Cardiac muscle cell (in vitro differentiated cells and primary cell): ENCODE data around the gene FAM187B. TPM values are rescaled to one million over a fixed set of nuclear protein-coding genes. Genes with fewer than 3 reads are reported as not detected.
A peak's percentile ranks its signal among the peaks of the same experiment; 100 is the strongest.

Source experiments
- DNase-seq, 2 donors: peaks; one replicate each; pipeline versions ENCODE4 v3.0.0 to v3.0.0-alpha.2; 2010 to 2017; ENCODE audit warnings: low read depth in 1 of 2, low spot score in 1 of 2
- H3K27ac ChIP-seq: fragments of 200-600 bp; sonication (generic); 2 replicates; pipeline ENCODE4 v1.5.1; 2016
- H3K27me3 ChIP-seq: fragments of 200-600 bp; sonication (generic); 2 replicates; pipeline ENCODE4 v1.6.0; 2016; ENCODE audit warnings: control low read depth
- H3K36me3 ChIP-seq: fragments of 200-600 bp; sonication (generic); 2 replicates; pipeline ENCODE4 v1.5.1; 2016; ENCODE audit warnings: control low read depth
- H3K4me1 ChIP-seq: fragments of 200-600 bp; sonication (generic); 2 replicates; pipeline ENCODE4 v1.8.1; 2017; ENCODE audit warnings: low read depth, mild to moderate bottlenecking, mixed run types
- H3K4me3 ChIP-seq: fragments of 200-600 bp; sonication (generic); 2 replicates; pipeline ENCODE4 v1.5.1; 2016; ENCODE audit warnings: mild to moderate bottlenecking
- H3K9me3 ChIP-seq: fragments of 200-600 bp; sonication (generic); 2 replicates; pipeline ENCODE4 v1.5.1; 2017; ENCODE audit warnings: low read depth, mild to moderate bottlenecking, control low read depth
- polyA plus RNA-seq: library from polyadenylated mRNA; unstranded; fragments of >200 nt; fragmentation: Nextera tagmentation; extraction: Ambion mirVana; gene quantifications from 2 replicates; pipeline ENCODE4 v1.2.1, GENCODE V29; 2016
- total RNA-seq: library from RNA; depleted of rRNA; stranded (reverse); fragments of >200 nt; gene quantifications from 2 replicates; pipeline ENCODE4 v1.2.3, GENCODE V29; 2016
- TF ChIP-seq, protein P1 (sequence below): IDR thresholded peaks from 2 replicates; pipeline ENCODE4 v1.5.1; 2012; ENCODE audit warnings: low read depth, mild to moderate bottlenecking, low read length

FAM187B gene
- total and polyA plus RNA-seq, 2 experiments from 2014 or later: not detected

DNA sequence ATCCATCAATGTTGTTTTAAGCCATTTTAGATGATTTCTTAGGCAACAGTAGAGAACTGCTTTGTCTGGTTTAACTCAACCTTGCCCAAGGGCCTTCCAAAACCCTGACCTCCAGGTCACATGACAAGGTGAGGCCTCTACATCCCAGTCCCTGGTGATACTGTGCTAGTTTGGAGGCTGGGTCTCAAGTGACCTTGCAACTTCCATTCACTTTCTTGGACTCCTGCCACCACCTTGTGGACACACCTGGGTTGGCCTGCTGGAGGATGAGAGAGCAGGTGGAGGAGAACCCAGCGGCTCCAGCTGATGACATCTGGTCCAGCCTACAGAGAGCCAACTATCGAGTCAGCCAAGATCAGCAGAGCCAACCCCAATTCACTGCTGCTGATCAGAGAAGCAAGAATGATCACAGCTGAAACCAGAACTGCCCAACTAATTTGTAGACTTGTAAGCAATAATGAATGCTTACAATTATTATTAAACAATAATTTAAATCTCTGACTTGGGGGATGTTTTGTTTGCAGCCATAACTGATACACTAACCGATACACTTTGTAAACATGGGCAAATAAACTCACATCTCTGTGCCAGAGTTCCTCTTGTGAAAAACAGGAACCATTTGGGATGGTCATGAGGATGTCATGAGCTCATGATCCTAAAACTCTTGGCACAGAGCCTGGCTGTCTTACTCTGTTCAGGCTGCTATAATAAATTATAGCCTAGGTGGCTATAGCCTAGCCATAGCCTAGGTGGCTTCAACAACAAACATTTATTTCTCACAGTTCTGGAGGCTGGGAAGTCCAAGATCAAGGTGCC is 11.5 kb downstream of the FAM187B start:
- H3K4me1 ChIP-seq: no peaks in the 10 kb centered on the region

DNA sequence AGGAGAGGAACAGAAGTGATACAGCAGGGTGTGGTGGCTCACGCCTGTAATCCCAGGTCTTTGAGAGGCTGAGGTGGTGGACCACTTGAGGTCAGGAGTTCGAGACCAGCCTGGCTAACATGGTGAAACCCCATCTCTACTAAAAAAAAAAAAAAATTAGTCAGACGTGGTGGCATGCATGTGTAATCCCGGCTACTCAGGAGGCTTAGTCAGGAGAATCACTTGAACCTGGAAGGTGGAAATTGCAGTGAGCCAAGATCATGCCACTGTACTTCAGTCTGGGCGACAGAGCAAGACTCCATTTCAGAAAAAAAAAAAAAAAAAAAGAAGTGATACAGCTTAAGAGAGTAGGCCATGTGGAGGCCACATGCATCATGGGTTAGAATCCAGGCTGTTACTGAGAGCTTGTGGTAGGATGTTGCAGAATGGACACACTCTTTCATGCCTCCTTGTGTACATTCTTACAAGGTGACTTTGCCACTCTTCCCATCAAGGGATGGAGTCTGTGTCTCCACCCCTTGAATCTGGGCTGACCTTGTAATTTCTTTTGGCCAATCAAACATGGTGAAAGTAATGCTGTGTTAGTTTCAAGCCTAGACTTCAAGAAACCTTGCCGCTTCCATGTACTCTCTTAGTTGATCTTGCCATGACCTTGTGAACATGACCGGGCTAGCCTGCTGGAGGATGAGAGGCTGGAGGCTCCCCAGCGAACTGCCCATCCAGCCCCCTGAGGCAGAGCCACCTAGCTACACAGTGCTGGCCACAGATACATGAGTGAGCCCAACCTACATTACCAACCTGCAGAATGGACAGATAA is 12.3 kb downstream of the FAM187B start:
- Histone ChIP-seq H3K27ac (no peak overlapping the region), H3K9me3 (no peaks in the 10 kb centered on the region), H3K4me1 (no peaks in the 10 kb centered on the region), H3K27me3 (no peaks in the 10 kb centered on the region), H3K36me3 (no peaks in the 10 kb centered on the region), H3K4me3 (no peak overlapping the region)
- TF ChIP-seq, protein P1, sequence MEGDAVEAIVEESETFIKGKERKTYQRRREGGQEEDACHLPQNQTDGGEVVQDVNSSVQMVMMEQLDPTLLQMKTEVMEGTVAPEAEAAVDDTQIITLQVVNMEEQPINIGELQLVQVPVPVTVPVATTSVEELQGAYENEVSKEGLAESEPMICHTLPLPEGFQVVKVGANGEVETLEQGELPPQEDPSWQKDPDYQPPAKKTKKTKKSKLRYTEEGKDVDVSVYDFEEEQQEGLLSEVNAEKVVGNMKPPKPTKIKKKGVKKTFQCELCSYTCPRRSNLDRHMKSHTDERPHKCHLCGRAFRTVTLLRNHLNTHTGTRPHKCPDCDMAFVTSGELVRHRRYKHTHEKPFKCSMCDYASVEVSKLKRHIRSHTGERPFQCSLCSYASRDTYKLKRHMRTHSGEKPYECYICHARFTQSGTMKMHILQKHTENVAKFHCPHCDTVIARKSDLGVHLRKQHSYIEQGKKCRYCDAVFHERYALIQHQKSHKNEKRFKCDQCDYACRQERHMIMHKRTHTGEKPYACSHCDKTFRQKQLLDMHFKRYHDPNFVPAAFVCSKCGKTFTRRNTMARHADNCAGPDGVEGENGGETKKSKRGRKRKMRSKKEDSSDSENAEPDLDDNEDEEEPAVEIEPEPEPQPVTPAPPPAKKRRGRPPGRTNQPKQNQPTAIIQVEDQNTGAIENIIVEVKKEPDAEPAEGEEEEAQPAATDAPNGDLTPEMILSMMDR: no peak
- DNase-seq: no peak

More for the DNA sequence above, 11.5 kb downstream of the FAM187B start:
- no peak overlapping the region for H3K27ac ChIP-seq
- no peak for DNase-seq
- H3K36me3 ChIP-seq: no peaks in the 10 kb centered on the region
- no peaks in the 10 kb centered on the region for H3K27me3 ChIP-seq
- TF ChIP-seq, protein P1: no peak
- no peaks in the 10 kb centered on the region for H3K9me3 ChIP-seq
- no peak overlapping the region for H3K4me3 ChIP-seq

DNA sequence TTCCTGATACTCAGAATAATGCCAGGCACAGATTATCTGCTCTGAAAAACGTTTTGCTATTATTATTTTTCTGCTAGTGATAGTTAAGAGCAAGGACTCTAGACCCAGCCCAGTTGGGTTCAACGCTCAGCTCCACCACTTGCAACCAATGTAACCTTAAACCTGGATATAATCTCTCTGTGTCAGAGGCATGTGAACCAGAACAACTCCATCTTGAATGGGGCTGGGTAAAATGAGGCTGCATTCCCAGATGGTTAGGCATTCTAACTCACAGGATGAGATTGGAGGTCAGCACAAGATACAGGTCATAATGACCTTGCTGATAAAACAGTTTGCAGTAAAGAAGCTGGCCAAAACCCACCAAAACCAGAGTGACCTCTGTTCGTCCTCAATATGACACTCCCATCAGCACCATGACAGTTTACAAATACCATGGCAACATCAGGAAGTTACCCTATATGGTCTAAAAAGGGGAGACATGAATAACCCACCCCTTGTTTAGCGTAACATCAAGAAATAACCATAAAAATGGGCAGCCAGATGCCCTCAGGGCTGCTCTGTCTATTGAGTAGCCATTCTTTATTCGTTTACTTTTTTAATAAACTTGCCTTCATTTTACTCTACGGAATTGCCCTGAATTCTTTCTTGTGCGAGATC is 13.6 kb downstream of the FAM187B start:
- Histone ChIP-seq H3K27me3 (no peaks in the 10 kb centered on the region), H3K4me3 (no peak overlapping the region), H3K9me3 (no peaks in the 10 kb centered on the region), H3K27ac (no peak overlapping the region), H3K36me3 (no peaks in the 10 kb centered on the region), H3K4me1 (no peaks in the 10 kb centered on the region)
- TF ChIP-seq, protein P1: no peak
- no peak for DNase-seq

DNA sequence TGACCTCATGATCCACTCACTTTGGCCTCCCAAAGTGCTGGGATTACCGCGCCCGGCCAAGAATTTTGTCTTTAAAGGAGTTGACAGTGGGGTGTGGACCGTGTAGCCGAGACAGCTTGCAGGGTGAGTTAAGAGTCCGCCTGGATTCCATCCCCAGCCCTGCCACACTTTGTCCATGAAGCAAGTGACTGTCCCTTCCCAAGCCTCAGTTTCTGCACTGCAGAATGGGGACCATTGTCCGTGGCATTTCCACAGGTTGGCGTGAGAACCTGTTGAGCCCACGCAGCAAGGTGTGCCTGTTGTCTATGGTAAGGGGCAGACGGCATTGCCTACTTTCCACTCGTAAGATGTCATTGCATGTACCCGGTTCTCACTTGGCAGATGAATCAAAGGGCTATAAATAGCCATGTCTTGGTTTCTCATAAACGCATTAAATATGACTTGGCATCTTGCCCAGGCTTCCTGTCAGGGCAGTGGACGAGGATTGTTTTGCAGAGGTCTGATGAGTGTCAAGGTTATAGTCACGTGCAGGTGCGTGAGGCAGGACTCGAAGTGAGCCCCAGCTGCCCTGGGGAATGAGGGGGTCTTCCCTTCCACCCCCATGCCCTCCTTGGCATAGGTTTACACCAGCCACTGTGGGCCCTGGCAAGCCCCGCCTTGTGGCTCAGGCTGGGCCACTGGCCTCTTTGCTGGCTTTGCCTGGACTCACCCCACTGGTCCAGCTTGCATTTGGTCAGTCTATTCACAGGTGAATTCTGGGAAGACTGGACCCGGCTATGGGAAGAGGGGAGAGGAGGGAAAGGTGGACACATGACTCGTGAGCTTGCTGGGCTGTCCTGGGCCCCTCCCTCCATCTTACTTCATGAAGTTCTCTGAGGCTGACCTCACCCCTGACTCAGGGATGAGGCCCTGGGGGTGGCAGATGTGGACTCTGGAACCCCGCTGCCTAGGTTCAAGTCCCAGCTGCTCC is 14.6 kb downstream of the FAM187B start:
- no peaks in the 10 kb centered on the region for H3K4me1 ChIP-seq
- DNase-seq: peak in 1 of 2 donors; percentile 91
- TF ChIP-seq, protein P1: no peak
- no peaks in the 10 kb centered on the region for H3K36me3 ChIP-seq
- no peaks in the 10 kb centered on the region for H3K9me3 ChIP-seq
- H3K27me3 ChIP-seq: no peaks in the 10 kb centered on the region
- H3K4me3 ChIP-seq: no peak overlapping the region
- no peak overlapping the region for H3K27ac ChIP-seq
